GM21619 (cell line): Measurements from ENCODE around the gene LYPD6B.
A peak's percentile ranks its signal among the peaks of the same experiment; 100 is the strongest.

Experiments
- ATAC-seq: cut with Tn5 transposase; IDR thresholded peaks from one replicate; pipeline ENCODE4 v1.9.1; 2021; ENCODE audit not compliant: unreplicated experiment

LYPD6B gene

DNA sequence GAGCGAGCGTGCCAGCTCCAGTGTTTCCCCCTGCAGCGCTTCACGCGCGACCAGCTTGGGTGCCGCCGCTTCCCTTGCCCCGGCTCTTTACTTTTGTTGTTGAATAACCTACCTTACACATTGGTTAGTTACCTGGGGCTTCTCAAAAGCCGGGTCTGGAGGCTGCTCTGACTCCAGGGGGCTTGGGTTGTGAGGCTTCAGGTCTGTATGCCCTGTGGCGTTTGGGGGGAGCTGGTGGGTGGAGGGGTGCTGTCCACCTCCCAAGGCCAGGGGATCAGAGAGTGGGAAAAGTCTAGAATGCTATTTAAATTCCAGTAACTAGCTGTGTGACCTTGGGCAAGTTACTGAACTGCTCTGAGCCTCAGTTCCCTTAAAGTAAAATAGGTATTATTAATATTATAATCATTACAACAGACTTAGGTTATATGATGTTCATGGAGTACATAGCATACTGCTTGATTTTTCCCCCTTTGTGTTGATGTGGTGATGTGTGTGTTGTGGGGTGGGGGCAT, 770 bp downstream of the LYPD6B start:
- no peak for ATAC-seq

DNA sequence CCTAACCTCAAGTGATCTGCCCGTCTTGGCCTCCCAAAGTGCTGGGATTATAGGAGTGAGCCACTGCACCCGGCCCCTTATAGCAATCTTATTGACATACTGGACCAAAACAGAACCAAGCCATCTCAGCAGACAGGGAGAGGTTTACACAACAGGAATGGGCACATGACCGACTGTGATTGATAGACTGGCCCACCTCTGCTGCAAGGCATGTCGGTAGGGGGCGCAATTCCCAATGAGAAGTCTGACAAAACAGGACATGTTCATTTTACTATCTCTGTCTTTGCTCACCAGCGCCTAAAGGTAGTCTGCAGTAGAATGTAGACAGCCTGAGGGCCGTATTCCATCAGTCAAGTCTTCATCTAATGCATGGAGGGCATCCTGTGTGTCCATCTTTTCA, 2.0 kb downstream of the LYPD6B start:
- no peak for ATAC-seq

DNA sequence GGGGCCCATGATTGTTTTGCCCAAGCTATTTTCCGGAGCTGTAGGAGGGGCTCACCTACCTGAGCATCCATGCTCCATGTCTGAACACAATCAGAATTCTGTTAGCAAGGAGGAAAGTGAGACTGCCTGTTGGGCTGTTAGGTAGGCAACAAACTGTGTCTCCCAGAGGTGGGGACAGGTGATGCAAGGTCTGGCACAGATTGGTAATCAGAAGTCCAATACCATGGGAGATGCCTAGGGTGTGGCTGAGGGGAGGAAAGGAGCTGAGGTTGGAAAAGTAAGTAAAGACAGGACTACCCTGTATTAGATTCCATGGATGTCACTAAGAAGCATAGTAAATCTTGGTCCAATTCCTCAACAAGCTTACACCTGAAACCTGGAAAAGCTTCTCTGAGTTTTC, 3.0 kb downstream of the LYPD6B start:
- no peak for ATAC-seq

DNA sequence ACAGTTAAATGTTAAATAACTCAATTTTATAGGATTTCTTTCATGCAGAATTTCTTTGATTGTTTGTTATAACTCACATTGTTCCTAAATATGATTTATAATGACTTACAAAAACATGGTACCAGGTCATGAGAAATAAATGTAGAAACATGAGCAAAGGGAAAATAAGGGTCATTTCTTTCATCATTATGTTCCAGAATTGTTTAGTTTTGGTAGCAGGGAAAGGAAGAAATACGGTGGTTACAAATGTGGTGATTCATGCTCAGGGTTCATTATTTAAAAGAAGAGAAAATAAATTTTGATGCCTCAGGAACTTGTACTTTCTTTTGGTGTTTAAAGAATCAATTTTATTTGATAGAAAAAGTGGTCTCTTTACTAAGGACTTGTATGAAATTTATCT, 4.4 kb downstream of the LYPD6B start:
- ATAC-seq = no peak

DNA sequence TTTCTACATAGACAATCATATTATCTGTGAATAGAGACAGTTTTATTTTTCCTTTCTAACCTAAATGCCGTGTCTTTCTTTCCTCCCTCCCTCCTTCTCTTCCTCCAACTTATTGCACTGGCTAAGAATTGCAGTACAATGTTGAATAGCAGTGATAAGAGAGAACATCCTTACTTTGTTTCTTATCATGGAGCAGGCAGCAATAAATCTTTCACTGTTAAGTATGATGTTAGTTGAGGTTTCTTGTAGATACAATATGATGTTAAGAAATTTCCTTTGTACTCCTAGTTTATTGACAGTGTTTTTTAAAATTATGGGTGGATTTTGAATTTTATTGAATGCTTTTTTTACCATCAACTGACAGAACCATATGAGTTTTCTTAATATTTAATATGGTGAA, 6.0 kb downstream of the LYPD6B start:
- no peak for ATAC-seq

DNA sequence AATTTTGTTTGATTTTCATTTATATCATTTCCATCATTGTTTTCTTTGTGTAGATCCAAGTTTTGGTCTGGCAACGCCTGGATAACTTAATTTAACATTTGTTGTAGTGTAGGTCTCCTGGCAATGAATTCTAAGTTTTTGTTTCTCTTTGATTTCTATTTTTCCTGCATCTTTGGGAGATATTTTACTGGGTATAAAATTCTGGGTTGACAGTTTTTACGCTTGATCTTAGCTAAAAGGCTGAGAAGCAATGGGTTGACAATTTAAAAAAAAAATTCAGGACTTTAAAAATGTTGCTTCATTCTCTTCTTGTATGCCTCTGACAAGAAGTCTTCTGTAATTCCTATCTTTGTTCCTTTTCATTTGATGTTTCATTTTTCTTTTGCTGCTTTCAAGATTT, 8.6 kb downstream of the LYPD6B start:
- ATAC-seq = no peak

DNA sequence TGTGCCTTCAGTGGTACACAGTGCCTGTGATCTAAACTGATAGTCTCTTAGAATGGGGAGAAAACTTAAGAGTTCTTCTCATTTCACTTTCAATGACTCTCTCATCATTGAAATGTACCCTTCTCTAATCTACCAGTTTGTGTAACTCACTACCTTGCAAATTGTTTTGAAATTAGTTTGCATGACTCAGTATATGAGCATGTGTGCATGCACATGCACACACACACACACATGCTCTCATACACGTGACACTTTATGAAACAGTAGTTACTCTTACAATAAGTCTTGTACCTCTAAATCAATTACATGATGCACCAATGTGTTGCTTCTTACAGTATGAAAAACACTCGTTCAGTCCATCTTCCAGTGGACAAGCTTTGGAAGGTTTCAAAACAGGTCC, 10.6 kb downstream of the LYPD6B start:
- no peak for ATAC-seq

DNA sequence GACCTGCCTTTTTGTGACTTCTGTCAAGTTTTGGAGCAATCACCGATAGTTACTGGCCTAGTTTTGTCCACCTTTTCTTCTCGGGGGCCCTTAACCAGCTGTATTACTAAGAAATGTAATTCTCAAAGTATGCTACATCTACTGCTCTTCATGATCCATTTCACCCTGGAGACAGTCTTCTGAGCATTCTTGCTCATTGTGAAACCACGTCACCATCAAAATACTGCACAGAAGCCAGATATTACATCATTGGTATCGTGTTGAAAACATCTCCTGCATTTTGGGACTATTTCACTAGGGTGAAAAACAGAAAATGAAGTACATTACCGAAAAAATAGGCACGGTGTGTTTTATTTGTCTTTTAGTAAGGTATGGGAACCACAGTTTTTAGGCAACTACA, 11.7 kb downstream of the LYPD6B start:
- ATAC-seq = peak; percentile 89

DNA sequence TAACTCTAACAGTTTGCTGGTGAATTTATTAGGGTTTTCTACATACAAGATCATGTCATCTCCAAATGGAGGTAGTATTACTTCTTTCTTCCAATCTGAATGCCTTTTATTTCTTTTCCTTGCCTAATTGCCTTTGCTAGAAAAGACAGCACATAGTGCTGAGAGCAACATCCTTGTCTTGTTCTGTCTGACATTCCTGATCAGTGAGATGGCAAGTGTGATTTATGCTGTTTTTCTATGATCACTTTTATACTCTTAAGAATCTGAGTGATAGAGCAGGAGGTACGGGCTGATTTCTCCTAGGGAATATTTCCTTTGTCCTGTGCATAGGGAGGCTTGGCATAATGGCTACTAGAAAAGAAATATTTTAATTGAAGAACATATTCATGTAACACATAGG, 17.3 kb downstream of the LYPD6B start:
- ATAC-seq = no peak

DNA sequence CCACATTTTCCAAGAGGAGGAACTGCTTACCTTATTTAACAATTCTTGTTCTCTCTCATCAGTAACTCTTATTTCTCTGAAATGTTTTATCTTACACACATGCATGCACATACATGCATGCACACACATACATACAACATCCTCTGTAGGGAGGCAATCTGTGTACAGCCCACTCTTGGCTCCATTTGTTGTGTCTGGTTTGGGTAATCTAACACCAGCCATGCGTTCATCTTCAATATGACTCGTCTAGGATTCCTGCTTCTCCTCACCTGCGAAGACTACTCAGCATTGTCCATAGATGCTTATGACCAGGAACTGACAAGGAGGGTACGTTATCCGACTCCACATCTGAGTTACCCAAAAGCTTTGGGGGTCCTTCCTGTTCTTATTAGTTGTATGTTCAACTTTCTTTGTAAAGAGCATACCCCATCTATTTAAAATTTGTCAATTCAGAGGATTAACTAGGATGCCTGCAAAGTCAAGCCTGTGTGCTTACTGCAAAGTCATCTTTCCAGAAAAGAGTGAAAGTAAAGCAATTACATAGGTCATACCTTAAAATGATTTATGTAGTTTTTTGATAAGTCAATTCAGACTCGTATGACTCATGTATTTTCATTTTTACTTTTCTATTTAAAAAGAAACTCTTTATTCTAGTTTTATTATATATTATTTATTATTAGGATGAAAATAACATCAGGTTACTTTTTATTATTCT, 18.2 kb downstream of the LYPD6B start:
- ATAC-seq = no peak

DNA sequence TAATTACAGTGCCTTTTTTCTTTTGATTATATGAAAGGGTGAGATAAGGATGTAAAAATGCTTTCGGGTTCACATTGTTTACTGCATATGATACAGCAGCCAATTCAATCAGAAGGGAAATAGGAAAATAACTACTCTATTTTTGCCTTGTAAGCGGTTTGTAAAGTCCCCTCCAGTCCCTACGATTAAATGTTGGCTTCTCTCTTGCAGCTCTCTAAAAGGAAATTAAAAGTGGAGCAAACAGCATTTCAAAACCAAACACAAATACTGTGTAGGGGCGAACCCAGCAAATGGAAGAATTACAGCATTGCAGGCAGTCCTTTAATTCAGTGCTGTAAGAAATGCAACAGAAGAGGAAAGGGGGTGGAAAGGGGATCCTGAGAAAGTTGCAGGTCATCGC, 18.9 kb downstream of the LYPD6B start:
- ATAC-seq = no peak

DNA sequence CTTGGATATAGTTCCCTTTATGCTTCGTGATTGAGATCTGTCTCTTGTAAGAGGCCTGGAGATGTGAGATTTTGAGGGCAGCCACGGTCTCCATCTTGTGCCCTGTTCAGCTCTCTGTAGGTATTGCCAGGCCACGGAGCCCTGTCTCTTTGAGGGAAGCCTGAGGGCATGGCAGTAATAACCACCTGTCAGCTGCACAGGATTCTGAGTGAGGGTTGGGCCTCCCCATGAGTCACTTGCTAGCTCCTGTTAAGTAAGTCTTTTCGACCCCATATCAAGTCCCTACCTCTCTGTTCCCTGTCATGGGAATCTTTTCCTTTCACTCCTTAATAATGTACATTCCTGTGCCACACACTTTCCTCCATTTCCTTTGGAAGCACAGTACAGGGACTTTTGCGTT, 20.4 kb downstream of the LYPD6B start:
- no peak for ATAC-seq

DNA sequence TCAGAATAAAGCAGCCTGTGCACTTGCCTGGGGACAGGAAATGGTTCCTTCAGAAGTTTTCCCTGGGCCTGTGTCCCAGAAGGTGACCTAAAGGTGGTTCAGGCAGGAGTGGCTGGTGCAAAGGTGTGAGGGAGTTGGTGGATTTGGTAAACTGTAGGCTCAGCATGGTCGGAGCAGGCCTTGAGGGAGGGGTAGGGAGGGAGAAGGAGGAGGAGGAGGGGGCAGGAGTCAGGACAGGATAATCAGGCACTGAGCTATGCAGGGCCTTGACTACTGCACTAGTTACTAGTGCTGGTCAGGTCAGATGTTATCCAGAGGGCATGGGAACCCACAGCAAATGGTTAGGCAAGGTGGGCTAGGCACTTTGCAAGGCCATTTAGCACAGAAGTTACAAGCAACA, 21.3 kb downstream of the LYPD6B start:
- ATAC-seq = no peak

DNA sequence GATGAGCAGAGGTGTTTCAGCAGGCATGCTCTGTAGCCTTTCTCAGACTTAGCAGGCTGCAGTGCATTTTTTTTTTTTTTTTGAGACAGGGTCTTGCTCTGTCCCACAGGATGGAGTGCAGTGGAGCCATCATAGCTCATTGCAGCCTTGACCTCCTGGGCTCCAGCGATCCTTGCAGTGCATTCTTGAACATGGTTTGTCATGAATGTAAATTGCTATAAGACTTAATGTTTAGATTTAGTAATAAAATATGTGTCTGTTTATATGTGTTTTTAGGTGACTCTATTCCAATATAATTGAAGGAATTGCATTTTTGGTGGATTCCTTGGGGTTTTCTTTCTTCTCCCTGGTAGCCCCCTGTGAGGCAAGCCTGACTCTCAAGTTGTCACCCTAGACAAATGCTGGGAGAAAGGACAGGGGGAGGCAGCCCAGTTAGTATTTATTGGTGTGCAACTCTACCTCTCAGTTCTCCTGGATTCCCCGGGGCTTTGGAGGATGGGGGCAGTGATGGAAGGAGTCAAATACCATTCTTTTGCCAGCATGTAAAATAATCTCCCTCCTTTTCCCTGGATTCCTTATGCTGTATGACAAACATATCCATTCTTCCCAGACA, 22.7 kb downstream of the LYPD6B start:
- no peak for ATAC-seq

DNA sequence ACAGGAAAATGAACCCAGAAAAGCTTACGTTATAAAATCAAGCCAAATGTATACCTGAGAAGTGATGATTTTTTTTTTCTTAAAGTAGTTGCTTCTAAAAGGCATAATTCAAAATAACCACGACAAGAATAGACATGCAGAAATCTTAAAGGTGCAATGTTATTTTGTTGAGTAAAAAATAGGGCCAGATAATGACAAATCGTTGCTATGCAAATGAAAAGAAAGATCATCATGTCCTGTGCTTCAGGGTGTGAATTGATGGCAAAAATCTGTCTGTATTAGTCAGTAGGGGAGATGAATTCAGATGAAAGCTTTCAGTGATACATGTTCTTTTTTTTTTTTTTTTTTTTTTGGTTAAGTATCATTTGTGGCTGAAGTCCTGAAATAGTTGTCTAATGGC, 24.0 kb downstream of the LYPD6B start:
- no peak for ATAC-seq

DNA sequence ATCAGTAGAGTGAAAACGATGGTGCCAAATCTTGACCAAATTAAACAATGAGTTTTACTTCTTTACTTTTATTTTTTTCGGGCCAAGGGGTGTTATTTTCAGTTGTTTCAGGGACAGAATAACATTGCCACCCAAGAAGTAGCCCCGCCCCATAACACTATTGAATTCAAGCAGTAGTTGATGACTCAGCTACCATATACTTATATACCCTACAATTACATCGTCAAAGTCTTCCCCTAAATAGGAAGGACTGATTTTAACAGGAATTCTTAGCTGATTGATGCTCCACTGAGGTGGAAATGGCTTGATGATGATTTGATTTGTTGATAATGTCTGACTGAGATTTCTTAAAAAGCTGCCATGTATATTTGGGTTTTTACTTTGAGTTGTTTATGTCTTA, 24.7 kb downstream of the LYPD6B start:
- ATAC-seq = no peak

DNA sequence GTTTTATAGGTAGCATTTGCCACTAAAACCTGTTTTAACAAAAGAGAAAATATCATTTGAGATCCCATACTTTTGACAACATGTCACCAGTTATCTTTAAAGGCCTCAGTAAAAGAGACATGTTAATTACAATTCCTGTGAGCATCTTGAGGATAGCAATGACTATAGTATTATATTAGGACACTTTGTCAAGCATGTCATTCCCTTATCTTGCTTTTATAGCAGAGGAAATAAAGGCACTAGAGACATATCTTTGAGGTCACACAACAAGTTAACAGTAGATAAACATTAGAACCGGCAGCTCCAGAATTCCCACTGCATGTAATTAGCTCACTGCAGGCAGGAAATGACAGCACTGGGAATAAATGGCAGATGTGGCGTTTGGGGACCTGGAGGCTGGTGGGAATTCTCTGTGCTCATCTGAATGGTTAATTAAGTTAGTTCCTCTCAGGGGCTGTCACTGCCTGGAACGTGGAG, 25.9 kb downstream of the LYPD6B start:
- ATAC-seq = no peak

DNA sequence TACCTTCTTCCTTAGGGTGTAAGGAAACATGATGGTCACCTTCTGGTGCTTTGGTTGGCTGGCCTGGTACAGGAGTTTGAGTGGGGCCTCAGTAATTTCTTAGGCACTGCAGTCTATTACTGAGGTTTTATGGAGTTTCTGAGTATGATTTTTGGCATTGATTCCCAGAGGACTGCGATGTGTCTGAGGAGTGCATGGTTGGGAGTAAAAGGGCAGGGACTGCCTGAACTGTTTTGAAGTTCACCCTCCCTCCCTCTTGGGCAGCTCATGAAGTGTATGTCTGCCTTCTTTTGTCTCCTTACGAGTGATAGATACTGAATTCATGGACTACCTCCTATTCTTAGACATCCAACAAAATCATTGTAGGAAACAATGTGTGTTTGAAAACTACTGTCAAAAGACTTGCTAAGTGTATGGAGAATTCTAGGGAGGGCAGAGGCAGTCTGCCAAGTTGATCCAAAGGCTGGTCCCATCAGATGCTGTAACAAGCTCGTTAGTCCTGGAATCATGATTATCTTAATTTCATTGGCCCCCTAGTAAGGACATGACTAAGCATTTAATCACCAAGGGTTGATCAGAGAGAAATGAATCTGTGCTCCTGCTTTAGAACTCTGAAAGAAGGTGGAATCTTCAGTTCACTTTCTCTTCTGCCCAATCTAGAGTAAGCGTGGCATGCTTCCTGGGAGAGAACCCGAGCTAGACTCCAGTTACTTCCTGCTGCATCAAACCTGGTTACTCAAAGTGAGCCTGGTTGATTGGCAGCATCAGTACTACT, 26.5 kb downstream of the LYPD6B start:
- ATAC-seq = no peak

DNA sequence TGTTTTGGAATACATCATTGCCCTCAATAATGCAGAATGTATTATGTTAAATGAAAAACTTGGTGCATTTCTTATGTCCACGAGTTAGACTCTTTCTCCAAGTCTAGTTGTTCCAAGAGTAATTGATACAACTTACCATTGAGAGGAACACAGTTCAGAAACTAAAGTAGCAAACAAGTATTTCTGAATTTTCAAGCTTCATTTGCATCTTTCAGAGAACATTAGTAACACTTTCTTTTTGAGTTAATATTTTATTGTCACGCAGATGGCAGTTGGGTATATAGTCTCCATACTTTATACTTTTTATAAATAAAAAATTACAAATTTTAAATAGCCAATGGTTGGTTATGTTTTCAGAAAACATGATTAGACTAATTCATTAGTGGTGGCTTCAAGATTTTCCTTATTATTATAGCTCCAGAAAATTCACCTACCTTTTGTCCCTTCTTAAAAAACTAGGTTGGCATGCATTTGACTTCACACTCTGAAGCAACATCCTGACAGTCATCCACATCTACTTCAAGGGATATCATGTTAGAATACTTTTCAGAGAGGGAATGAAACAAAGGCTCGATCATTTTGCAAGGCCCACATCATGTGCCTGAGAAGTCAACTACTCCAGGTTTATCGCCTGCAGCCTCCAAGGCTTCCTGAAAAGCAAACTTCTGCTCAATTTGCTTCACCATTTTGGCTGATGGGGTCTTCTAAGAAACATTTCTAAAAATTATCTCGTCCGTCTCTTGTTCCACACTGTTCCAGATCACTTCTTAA, 29.9 kb downstream of the LYPD6B start:
- no peak for ATAC-seq

DNA sequence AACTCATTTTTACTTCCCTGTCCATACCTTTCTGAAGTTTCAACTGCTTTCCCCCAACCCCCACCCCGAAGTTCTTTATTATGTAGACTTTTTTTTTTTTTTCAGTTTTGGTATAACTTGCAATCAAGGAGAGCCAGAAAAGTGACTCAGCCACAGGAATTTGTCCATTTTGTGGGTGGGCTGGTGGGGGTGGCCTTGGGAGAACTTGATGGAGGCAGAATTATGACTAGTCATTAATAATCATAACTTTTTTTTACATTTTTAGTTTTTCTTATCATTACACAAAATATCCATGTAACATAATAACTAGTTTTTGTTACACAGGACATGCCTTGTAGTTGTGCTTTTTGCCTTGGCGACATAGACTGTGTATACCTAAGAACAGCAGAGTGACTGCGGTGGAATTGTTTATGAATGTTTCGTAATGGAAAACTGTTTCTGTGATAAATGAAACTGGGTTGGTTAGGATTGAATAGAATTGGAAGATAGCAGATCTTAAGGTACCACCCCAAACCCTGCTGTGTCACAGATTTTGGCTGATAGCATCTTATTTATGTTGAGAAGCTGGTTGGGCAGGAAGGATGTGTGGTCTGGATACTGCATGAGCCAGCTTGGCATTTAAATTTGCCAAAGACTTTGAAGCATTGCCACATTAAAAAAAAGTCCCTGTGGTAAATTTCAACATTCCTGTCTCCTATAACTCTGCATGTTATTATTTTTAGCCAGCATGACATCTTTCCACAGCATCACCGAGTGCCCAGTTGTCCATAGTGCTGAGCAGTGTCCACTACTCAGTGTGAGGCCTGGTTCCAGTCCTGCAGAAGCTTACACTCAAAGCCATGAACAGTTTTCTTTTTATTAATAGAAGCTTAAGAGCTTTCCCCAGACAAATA, 30.7 kb downstream of the LYPD6B start:
- no peak for ATAC-seq
